ENCODE measurements around the gene LRRN2. TPM values are rescaled to one million over a fixed set of nuclear protein-coding genes. Genes with fewer than 3 reads are reported as not detected.
"Not testable (repeated sequence)": the region's sequence is repeated elsewhere in the genome, so short reads cannot be mapped to it uniquely, and the experiment has no call there.

Gene LRRN2
- total RNA-seq, 1 donor = under 0.01 TPM

DNA sequence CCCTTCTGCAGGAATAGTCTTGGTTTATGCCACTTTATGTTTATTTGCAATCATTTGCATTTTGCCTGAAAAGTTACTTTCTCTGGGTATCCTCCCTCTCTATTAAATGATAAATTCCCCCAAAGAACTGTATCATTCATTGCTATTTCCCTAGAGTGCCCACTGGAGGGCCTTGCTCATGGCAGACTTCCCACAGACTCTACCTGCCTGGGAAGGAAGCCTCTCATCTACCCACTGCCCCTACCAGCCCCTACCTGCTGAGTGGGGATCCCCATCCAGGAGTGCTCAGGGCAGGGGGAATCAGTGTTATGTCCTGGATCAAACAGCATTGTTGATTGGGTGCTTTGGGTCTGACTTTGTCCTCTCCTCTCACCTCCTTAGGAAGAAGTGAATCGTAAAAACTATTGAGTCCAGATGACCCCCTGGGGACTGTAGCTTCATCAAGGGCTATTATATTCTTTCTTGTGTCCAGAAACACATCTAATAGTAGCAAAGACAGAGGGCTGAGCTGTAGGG lies 6.8 kb upstream of the LRRN2 start:
- TF ChIP-seq, protein P1, sequence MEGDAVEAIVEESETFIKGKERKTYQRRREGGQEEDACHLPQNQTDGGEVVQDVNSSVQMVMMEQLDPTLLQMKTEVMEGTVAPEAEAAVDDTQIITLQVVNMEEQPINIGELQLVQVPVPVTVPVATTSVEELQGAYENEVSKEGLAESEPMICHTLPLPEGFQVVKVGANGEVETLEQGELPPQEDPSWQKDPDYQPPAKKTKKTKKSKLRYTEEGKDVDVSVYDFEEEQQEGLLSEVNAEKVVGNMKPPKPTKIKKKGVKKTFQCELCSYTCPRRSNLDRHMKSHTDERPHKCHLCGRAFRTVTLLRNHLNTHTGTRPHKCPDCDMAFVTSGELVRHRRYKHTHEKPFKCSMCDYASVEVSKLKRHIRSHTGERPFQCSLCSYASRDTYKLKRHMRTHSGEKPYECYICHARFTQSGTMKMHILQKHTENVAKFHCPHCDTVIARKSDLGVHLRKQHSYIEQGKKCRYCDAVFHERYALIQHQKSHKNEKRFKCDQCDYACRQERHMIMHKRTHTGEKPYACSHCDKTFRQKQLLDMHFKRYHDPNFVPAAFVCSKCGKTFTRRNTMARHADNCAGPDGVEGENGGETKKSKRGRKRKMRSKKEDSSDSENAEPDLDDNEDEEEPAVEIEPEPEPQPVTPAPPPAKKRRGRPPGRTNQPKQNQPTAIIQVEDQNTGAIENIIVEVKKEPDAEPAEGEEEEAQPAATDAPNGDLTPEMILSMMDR (IDR thresholded peaks at IDR 0.05; ENCODE audit: insufficient read depth, low read depth, low read length) = no peak
- H3K4me3 ChIP-seq (ENCODE audit: low read depth, low read length) = no peak overlapping the region
- DNase-seq (ENCODE audit: low read depth) = no peak

DNA sequence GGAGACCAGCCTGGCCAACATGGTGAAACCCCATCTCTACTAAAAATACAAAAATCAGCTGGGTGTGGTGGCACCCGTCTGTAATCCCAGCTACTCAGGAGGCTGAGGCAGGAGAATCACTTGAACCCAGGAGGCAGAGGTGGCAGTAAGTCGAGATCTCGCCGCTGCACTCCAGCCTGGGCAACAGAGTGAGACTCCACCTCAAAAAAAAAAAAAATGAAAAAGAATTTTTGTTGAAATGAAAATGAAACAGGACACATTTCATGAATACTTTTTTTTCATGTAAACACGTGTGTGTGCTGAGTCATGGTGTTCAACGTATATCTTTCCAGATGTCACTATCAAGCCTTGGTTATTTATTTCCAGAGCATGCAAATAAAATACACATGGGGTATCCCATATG lies 5.8 kb upstream of the LRRN2 start:
- H3K4me3 ChIP-seq (ENCODE audit: low read depth, low read length) = not testable (repeated sequence)
- DNase-seq (ENCODE audit: low read depth) = peak; percentile 20

DNA sequence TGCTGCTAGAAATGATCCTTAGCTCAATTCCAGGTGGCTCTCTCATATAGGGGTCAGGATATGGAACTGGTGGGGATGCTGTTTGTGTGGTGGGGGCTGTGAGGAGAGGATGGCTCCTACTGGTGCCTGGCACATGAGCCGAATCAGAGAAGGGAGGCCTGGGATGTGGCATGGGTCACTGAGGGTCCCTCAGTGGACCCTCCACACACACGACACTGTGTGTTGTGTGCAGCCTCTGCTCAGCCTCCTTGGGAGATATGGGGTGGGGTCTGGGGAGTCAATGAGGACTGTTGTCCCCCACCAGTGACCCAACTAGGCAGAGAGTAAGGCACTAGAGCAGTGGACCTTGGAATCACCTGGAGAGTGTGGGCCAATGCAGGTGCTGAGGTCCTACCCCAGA lies 3.2 kb upstream of the LRRN2 start:
- TF ChIP-seq, protein P1 (IDR thresholded peaks at IDR 0.05; ENCODE audit: insufficient read depth, low read depth, low read length) = no peak
- DNase-seq (ENCODE audit: low read depth) = no peak
- no peak overlapping the region for H3K4me3 ChIP-seq (ENCODE audit: low read depth, low read length)

DNA sequence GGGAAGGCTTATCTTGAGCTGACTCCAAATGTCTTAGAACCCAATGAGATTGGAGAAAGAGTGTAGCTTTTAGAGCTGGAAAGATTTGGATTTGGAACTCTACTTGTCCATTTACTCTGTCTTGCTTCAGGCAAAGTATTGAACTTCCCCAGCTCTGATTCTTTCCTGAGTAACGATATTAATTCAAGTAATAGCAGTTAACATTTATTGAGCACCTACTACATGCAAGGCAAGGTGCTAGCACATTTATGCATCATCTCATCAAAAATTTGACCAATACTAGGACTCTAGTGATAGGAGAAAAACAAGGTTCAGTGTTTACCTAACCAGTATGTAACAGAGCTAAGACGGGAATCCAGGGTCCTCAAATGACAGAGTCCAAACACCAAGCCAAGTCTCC lies 2.5 kb upstream of the LRRN2 start:
- no peak for DNase-seq (ENCODE audit: low read depth)
- H3K4me3 ChIP-seq (ENCODE audit: low read depth, low read length) = no peak overlapping the region
- TF ChIP-seq, protein P1 (IDR thresholded peaks at IDR 0.05; ENCODE audit: insufficient read depth, low read depth, low read length) = no peak

DNA sequence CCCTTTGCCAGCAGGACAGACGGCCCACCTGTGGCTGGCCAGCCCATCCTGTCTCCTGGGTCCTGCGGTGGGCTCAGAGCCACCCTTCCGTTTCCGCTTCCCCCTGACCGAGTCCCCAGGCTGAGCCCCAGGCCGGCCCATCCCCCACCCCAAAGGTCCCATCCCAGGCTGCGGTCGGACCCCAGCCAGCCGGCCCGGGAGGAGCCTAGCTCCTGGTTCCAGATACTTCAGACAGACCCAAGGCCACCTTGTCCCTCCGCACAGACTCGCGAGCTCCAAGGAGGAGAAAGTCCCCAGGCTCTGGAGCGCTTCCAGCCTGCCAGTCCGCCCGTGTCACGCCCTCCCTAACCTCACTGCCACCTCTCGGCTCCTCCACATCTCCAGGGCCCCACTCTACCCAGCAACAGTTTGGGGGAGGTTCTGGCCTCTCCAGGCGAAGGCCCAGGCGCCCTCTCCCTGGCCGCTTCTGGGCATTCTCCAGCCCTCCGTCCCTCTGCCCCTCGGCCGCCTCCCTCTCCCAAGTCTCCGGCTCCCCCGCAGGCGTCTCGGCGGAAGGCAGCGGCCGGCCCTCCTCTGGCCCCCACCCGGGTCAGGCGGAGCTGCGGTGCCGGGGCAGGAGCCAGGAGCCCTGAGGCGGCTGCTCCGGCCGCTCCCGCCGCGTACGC lies 835 bp downstream of the LRRN2 start:
- TF ChIP-seq, protein P1 (IDR thresholded peaks at IDR 0.05; ENCODE audit: insufficient read depth, low read depth, low read length) = no peak
- H3K4me3 ChIP-seq (ENCODE audit: low read depth, low read length) = no peak overlapping the region
- no peak for DNase-seq (ENCODE audit: low read depth)

DNA sequence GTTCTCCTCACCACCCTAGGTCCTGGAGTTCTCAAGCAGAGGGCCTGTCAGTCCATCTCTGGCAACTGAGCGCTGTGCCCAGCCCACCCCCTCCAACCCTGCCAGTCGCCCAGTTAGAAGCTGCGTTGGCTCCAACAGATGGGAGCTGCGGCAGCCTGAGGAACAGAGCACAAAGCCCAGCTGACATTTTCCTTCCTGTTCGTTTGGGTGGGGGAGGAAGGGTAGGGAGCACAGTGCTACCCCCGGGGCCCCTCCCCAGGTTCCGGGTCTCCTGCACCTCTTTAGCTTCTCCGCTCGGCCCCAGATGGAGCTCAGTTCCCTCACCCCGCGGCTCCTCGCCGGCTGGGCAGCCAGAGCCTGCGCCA lies 1.4 kb downstream of the LRRN2 start:
- no peak overlapping the region for H3K4me3 ChIP-seq (ENCODE audit: low read depth, low read length)
- no peak for DNase-seq (ENCODE audit: low read depth)
- TF ChIP-seq, protein P1 (IDR thresholded peaks at IDR 0.05; ENCODE audit: insufficient read depth, low read depth, low read length) = no peak

DNA sequence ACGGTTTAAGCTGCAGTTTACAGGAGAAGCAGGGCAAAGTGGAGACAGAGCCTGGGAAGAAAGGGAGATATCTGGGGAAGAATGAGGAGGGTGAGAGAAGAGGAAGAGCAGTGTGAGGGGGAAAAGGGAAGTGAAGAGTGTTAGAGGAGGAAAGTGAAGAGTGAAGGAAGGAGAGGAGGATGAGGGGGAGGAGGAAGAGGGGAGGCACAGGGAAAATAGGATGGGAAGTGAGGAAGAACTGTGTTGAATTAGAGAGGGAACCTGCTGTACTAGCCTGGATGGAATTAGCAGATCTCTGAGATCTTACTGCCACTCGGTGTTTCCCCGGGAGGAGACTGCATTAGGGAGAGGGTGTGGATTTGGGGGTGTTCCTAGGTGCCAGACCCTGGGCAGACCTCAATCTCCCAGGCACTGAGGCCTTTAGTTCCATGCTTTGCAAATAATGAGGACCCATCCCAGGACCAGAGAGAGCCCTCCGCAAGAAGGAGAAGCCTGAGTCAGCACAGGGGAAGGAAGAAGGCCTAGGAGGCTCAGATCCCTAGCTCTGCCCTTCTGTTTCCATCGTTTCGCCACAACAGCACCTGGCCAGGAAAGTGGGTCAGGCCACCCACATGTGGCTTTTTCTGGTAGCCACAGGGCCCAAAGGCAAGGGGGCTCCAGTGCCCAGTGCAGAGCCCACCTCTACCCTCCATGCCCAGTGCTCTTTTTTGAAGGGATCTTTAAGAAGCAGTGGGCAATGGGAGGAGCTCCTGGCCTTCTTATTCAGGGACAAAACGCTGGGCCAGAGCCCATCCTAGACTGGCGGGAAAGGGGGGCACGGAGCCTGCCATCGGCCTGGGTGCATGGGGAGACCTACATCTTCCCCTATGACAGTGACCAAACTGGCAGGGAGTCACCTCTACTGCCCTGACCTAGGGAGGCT lies 2.0 kb downstream of the LRRN2 start:
- no peak overlapping the region for H3K4me3 ChIP-seq (ENCODE audit: low read depth, low read length)
- no peak for DNase-seq (ENCODE audit: low read depth)
- TF ChIP-seq, protein P1 (IDR thresholded peaks at IDR 0.05; ENCODE audit: insufficient read depth, low read depth, low read length) = no peak
